ENCODE measurements around the gene CCHCR1.

The CCHCR1 gene

DNA sequence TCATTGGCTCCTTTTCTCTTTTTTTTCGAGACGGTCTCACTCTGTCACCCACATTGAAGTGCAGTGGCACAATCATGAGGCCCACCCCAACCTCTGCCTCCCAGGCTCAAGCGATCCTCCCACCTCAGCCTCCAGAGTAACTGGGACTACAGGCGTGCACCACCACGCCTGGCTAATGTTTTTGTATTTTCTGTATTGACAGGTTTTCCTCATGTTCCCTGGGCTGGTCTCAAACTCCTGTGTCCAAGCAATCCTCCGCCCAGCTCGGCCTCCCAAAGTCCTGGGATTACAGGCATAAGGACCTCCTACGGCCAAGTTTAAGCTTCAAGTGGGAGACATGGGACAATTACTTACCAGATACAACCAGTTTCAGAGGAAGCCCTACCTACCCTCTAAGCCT, 22.3 kb upstream of the CCHCR1 start:
- no peaks in the 10 kb centered on the region for H3K27me3 ChIP-seq (ENCODE audit: insufficient read depth, poor library complexity, severe bottlenecking)
- H3K27ac ChIP-seq (ENCODE audit: poor library complexity, severe bottlenecking), result no peak overlapping the region
- TF ChIP-seq, protein P1, sequence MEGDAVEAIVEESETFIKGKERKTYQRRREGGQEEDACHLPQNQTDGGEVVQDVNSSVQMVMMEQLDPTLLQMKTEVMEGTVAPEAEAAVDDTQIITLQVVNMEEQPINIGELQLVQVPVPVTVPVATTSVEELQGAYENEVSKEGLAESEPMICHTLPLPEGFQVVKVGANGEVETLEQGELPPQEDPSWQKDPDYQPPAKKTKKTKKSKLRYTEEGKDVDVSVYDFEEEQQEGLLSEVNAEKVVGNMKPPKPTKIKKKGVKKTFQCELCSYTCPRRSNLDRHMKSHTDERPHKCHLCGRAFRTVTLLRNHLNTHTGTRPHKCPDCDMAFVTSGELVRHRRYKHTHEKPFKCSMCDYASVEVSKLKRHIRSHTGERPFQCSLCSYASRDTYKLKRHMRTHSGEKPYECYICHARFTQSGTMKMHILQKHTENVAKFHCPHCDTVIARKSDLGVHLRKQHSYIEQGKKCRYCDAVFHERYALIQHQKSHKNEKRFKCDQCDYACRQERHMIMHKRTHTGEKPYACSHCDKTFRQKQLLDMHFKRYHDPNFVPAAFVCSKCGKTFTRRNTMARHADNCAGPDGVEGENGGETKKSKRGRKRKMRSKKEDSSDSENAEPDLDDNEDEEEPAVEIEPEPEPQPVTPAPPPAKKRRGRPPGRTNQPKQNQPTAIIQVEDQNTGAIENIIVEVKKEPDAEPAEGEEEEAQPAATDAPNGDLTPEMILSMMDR (IDR thresholded peaks at IDR 0.05; ENCODE audit: poor library complexity, severe bottlenecking), result no peak

DNA sequence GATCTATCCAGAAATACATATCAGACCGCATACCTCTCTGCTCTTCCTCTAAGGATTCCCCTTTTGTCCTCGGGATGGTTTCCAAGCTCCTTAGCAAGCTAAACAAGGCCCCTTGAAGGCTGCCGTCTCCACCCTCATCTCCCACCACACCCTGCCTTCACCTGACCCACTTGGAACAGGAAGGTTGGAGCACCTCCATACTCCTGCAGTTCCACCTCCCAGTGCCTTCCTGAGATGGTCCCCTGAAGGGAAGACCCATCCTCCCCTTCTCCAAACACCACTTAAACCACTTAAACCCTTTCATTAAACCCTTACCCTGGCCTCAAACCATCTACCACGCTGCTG, 21.4 kb upstream of the CCHCR1 start:
- Histone ChIP-seq H3K4me1 (ENCODE audit: insufficient read depth, poor library complexity, severe bottlenecking) (peaks cover 5% of the 10 kb centered on the region), H3K36me3 (ENCODE audit: low read depth) (no peaks in the 10 kb centered on the region), H3K27me3 (ENCODE audit: insufficient read depth, poor library complexity, severe bottlenecking) (no peaks in the 10 kb centered on the region), H3K4me3 (ENCODE audit: severe bottlenecking) (no peak overlapping the region), H3K9me3 (ENCODE audit: severe bottlenecking) (no peaks in the 10 kb centered on the region), H3K27ac (ENCODE audit: poor library complexity, severe bottlenecking) (no peak overlapping the region)
- no peak for DNase-seq (ENCODE audit: low spot score)
- TF ChIP-seq, protein P1 (IDR thresholded peaks at IDR 0.05; ENCODE audit: poor library complexity, severe bottlenecking), result no peak
- no peak; the same call in 2 of the 3 replicates for ATAC-seq (ENCODE audit: low read depth)

More for the DNA sequence above, 22.3 kb upstream of the CCHCR1 start:
- ATAC-seq (ENCODE audit: low read depth), result no peak
- no peak for DNase-seq (ENCODE audit: low spot score)
- Histone ChIP-seq H3K9me3 (ENCODE audit: severe bottlenecking) (no peaks in the 10 kb centered on the region), H3K4me1 (ENCODE audit: insufficient read depth, poor library complexity, severe bottlenecking) (peaks cover 12% of the 10 kb centered on the region), H3K36me3 (ENCODE audit: low read depth) (no peaks in the 10 kb centered on the region), H3K4me3 (ENCODE audit: severe bottlenecking) (no peak overlapping the region)

DNA sequence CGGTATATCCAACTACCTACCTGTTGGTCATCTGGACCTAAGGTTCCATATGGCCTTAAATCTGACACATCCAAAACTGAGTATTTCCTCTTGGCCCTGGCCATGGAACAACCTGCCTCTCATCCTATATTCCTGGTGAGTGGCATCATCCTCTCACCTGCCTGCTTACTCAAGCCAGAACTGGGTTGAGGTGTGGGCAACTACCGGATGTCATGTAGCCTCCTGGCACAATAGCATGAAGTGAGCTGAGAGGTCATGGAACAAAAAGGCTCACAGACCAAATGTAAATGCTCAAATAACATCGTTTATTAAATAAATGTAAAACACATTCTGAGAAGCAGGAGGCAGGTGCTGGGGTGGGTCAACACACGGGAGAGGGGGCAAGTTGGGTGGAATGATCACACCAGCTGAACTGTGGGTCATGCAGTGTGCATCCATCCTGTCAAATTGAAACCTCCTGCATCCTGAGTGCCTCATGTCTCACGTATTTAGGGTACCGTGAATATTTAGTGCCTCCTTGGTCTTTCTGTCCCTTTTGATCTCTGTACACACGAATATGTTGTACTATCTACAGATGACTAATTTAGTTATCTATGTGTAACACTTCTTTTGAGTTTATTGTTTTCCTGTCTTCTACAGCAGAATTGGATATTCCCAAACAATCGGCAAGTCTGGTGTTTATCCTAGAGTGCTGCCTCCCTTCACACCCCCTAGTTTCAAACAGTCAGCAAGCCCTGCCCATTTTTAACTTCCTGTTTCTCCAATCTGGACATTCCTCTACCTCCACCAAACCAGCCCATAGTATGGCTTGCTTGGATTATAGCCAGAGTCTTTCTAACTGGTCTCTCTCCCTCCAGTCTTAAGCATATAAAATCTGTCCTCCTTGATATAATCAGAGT, 20.8 kb upstream of the CCHCR1 start:
- Histone ChIP-seq H3K27ac (ENCODE audit: poor library complexity, severe bottlenecking) (no peak overlapping the region), H3K4me3 (ENCODE audit: severe bottlenecking) (no peak overlapping the region), H3K4me1 (ENCODE audit: insufficient read depth, poor library complexity, severe bottlenecking) (peaks cover 5% of the 10 kb centered on the region), H3K36me3 (ENCODE audit: low read depth) (no peaks in the 10 kb centered on the region), H3K9me3 (ENCODE audit: severe bottlenecking) (no peaks in the 10 kb centered on the region), H3K27me3 (ENCODE audit: insufficient read depth, poor library complexity, severe bottlenecking) (no peaks in the 10 kb centered on the region)
- no peak for DNase-seq (ENCODE audit: low spot score)
- ATAC-seq (ENCODE audit: low read depth), result peak; percentile 40; the same call in 1 of the 3 replicates
- TF ChIP-seq, protein P1 (IDR thresholded peaks at IDR 0.05; ENCODE audit: poor library complexity, severe bottlenecking), result no peak

DNA sequence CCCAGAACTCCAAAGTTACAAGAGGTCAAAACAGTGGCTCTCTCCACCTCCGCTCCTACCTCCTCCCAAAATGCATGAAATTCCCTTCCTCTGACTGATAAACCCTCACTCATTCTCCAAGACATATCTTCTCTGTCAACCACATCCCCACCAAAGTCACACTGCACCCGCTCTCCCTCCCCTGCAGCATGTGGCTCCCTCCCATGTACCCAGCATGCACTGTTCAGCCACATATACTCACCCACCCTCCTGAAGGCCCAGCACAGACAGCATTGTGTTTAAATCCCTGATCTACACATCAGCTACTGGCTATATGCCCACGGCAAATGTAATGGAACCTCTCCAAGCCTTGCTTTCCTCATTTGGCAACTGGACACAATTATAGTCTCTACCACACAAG, 18.4 kb upstream of the CCHCR1 start:
- TF ChIP-seq, protein P1 (IDR thresholded peaks at IDR 0.05; ENCODE audit: poor library complexity, severe bottlenecking), result no peak
- Histone ChIP-seq H3K27me3 (ENCODE audit: insufficient read depth, poor library complexity, severe bottlenecking) (no peaks in the 10 kb centered on the region), H3K4me3 (ENCODE audit: severe bottlenecking) (no peak overlapping the region), H3K27ac (ENCODE audit: poor library complexity, severe bottlenecking) (no peak overlapping the region), H3K36me3 (ENCODE audit: low read depth) (no peaks in the 10 kb centered on the region), H3K9me3 (ENCODE audit: severe bottlenecking) (no peaks in the 10 kb centered on the region), H3K4me1 (ENCODE audit: insufficient read depth, poor library complexity, severe bottlenecking) (peaks cover 5% of the 10 kb centered on the region)
- DNase-seq (ENCODE audit: low spot score) (no peak), ATAC-seq (ENCODE audit: low read depth) (peak; percentile 9; the same call in 1 of the 3 replicates)

DNA sequence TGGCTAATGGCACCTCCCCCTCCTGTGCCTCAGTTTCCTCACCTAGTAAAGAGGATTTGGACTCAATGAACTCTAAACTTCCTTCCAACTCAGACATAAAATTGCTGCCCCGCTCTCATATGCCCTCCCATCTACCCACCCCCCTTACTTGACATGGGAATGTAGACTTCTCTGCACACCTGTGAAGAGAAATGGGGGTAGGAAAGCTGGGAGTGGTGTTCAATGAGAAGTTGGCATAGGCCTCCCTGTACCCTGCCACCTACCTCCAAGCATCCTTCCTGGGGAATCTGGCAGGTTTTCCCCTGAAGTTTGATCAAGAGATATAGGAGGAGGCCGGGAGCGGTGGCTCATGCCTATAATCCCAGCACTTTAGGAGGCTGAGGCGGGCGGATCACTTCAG, 16.8 kb upstream of the CCHCR1 start:
- TF ChIP-seq, protein P1 (IDR thresholded peaks at IDR 0.05; ENCODE audit: poor library complexity, severe bottlenecking), result no peak
- Histone ChIP-seq H3K9me3 (ENCODE audit: severe bottlenecking) (no peaks in the 10 kb centered on the region), H3K4me1 (ENCODE audit: insufficient read depth, poor library complexity, severe bottlenecking) (peaks cover 5% of the 10 kb centered on the region), H3K27ac (ENCODE audit: poor library complexity, severe bottlenecking) (no peak overlapping the region), H3K4me3 (ENCODE audit: severe bottlenecking) (no peak overlapping the region), H3K36me3 (ENCODE audit: low read depth) (no peaks in the 10 kb centered on the region), H3K27me3 (ENCODE audit: insufficient read depth, poor library complexity, severe bottlenecking) (no peaks in the 10 kb centered on the region)
- ATAC-seq (ENCODE audit: low read depth), result no peak
- DNase-seq (ENCODE audit: low spot score), result no peak

All from RWPE2 (cell line).